NCI-H187 treated with DMSO at 0.1 percent for 48 hours (cell line): Measurements from ENCODE around the gene NTNG1.

Experiments
- DNase-seq: peaks from one replicate; lab custom pipeline; 2025; lab: John Stamatoyannopoulos, UW

Gene NTNG1

GRCh38 chr1:107342316-107342715 lies 201.5 kb downstream of the NTNG1 start:
- DNase-seq: no peak

- no peak for DNase-seq
Observed at GRCh38 chr1:107342768-107343167, 201.9 kb downstream of the NTNG1 start.

- no peak for DNase-seq
Observed at GRCh38 chr1:107343601-107344000, 202.8 kb downstream of the NTNG1 start.

- DNase-seq: no peak
Observed at GRCh38 chr1:107344268-107344760, 203.5 kb downstream of the NTNG1 start.

GRCh38 chr1:107344836-107345235 lies 204.0 kb downstream of the NTNG1 start:
- DNase-seq: no peak

- no peak for DNase-seq
Observed at GRCh38 chr1:107352850-107353249, 212.0 kb downstream of the NTNG1 start.

- no peak for DNase-seq
Observed at GRCh38 chr1:107357376-107357775, 216.5 kb downstream of the NTNG1 start.

GRCh38 chr1:107358619-107359327 lies 217.9 kb downstream of the NTNG1 start:
- no peak for DNase-seq

- DNase-seq: no peak
Observed at GRCh38 chr1:107359472-107360241, 218.8 kb downstream of the NTNG1 start.

GRCh38 chr1:107362468-107363140 lies 221.8 kb downstream of the NTNG1 start:
- DNase-seq: no peak

- DNase-seq: no peak
Observed at GRCh38 chr1:107363154-107363553, 222.3 kb downstream of the NTNG1 start.

GRCh38 chr1:107365527-107366240 lies 224.8 kb downstream of the NTNG1 start:
- DNase-seq: no peak

- DNase-seq: no peak
Observed at GRCh38 chr1:107378426-107378825, 237.6 kb downstream of the NTNG1 start.

- DNase-seq: no peak
Observed at GRCh38 chr1:107378866-107379265, 238.0 kb downstream of the NTNG1 start.

GRCh38 chr1:107379826-107380225 lies 239.0 kb downstream of the NTNG1 start:
- DNase-seq: no peak

- DNase-seq: no peak
Observed at GRCh38 chr1:107389410-107390396, 248.9 kb downstream of the NTNG1 start.

GRCh38 chr1:107394301-107394700 lies 253.5 kb downstream of the NTNG1 start:
- DNase-seq: no peak

GRCh38 chr1:107401704-107402103 lies 260.9 kb downstream of the NTNG1 start:
- DNase-seq: no peak

- DNase-seq: no peak
Observed at GRCh38 chr1:107404756-107405155, 263.9 kb downstream of the NTNG1 start.

- no peak for DNase-seq
Observed at GRCh38 chr1:107405236-107405635, 264.4 kb downstream of the NTNG1 start.

- DNase-seq: no peak
Observed at GRCh38 chr1:107407011-107407410, 266.2 kb downstream of the NTNG1 start.
